Stimulated activated CD8-positive, alpha-beta memory T cell treated with anti-CD3 and anti-CD28 coated beads, Interleukin-7, amount 100 ng/mL, for 4 hours (primary cell): ENCODE measurements around the gene PEX5.

ENCODE experiments used
- DNase-seq, 2 donors: peaks; one replicate each; pipeline ENCODE4 v3.0.0-alpha.2; 2020; ENCODE audit warnings: low read depth in 2 of 2

PEX5 gene

DNA sequence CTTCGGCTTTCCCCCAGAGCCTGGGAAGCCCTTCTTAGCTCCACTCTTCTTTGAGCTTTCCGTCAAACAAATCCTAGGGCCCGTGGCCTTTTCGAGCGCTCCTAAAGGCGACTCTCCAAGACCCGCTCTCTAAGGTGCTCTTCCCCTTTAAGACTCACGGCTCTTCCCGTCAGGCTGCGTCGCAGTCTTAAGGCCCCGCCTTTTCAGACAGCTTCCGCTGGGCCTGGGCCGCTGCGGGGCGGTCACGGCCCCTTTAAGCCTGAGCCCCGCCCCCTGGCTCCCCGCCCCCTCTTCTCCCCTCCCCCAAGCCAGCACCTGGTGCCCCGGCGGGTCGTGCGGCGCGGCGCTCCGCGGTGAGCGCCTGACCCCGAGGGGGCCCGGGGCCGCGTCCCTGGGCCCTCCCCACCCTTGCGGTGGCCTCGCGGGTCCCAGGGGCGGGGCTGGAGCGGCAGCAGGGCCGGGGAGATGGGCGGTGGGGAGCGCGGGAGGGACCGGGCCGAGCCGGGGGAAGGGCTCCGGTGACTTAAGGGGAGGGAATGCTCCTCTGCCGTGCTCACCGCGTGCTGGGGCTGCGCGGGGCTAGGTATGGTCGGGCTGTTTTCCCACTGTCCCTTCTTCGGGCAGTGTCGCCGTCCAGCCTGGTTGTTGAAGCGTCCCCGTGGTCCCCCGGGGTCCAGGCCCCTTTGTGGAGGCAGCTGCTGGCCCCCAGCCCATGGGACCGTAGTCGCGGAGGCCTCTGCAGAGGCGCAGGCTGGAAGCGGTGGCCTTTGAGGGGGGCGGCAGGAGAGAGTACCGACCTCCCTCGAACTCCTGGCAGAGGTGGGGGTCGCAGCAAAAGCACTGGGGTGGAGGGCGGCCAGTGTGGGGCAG lies at the start of gene PEX5:
PEX5 (plus strand) TSS at position 289 of the 870 bp plus-strand sequence. CDS start 692 bp downstream, outside the sequence.
- DNase-seq, result peak; percentile 79 to 81

DNA sequence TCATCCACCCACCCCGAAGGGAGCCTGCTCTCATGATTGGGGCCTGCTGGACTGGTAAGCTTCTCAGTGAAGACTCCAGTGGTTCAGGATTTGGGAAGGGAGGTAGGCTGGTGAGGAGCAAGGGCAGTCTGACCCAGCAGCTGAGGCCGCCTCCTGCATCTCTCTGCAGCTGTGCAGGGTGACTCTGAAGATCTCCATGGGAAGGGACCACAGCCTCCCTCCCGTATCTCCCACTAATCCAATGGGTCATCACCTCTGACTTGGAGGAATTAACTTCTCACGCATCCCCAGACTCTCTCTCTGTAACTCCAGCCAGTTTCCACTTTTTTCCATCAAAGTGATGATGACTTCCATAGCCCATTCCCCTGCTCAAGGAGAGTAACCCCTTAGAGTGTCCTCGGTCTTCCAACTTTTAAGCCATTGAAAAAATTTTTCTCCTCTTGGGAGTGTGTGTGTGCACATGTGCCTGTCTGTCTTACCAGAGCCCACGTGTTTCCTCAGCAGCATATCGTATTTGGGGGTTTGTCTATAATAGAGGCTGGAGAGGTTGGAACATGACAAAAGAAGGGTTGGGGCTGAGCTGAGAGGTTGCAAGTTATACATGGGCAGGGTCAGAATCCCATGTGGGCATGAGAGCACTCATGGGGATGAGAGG lies 48.0 kb upstream of the PEX5 start:
- no peak for DNase-seq

DNA sequence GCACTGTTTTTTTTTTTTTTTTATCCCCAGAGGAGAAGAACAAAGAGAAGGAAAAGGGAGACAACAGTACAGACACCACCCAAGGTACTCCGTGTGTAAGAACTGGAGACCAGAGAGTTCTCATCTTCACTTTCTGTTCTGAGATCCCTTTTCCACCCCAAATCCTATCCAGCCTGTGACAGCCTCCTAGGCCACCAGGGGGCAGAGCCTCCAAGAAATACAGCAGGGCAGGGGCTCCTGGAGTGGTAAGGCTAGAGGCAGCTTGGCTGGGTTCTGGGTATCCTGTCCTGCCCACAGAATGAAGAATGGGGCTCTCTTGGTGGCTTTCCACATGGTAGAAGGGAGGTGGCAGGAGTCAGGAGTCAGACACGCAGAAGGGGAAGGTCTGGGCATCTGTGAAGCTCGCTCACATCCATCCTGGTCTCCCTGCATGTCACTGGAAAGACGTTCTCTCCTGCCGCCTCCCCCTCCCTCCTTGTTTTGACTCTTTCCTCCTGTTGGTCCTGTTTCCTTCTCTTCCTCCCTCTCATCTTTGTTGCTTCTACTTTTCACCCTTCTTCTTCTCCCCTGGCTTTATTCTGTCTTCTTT lies 47.3 kb upstream of the PEX5 start:
- DNase-seq, result peak in 1 of 2 donors; percentile 13

DNA sequence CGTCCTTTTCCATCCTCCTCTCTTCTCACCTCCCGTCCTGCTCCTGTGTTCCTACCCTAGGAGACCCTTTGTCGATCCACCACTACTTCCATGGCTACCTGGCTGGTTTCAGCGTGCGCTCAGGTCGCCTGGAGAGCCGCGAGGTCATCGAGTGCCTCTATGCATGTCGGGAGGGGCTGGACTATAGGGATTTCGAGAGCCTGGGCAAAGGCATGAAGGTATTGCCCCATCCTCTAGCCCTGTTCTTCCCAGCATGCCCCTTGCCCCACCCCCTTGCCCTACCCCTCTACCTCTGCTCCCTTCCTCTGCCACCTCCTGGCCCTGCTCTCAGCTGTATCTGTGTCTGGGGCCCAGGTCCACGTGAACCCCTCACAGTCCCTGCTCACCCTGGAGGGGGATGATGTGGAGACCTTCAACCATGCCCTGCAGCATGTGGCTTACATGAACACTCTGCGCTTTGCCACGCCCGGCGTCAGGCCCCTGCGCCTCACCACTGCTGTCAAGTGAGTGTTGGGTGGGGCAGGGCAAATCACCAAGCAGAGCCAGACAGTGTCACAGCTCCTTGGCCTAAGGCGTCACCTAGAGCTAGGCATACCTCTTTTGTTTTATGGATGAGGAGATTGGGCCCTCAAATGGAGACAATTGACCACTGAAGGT lies 46.5 kb upstream of the PEX5 start:
- no peak for DNase-seq

DNA sequence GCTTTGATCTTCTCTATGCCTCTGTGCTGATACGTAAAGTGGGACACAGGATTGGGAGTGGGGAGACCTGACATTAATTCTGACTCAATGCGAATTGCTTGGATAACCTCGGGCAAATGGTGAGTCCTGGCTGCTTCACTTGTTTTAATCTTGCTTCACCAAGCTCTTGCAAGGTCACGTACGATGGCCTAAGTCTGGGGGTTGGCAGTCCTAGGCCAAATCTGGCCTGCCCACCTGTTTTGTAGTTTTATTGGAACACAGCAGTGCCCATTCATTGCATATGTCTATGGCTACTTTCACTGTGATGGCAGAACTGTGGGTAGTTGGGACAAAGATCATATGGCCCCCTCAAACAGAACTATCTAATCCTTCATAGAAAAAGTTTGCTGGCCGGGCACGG lies 45.9 kb upstream of the PEX5 start:
- no peak for DNase-seq

DNA sequence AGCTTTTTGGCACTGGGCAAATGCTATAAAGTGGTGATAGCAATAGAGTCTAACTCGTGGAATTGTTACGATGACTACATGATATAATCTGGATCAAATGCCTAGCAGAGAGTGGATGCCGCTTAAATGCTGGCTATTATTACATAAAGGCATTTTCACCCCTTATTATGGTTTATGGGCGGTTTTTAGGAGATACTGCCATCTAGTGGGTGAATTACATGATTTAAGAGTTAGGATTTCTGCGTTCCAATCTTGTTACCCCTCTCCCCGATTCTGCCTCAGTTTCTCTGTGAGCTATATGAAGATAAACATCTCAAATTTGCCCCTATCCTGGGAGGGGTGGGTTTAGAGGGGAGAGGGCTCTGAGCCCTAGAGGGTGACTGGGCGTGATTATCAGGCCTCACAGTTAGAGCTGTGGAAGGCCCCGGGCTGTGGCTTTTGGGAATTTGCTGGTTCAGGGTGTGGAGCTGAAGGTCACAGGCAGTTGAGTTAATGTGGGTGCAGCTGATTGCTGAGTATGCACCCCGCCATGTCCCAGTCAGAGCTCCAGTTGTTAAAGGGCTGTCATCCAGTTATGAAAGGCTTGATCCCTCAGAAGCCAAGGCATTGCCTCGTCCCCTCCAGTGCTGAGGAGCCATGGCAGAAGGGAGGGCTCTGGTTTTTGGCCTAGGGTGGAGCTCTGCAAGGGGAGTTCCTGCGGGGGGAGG lies 44.9 kb upstream of the PEX5 start:
- no peak for DNase-seq

DNA sequence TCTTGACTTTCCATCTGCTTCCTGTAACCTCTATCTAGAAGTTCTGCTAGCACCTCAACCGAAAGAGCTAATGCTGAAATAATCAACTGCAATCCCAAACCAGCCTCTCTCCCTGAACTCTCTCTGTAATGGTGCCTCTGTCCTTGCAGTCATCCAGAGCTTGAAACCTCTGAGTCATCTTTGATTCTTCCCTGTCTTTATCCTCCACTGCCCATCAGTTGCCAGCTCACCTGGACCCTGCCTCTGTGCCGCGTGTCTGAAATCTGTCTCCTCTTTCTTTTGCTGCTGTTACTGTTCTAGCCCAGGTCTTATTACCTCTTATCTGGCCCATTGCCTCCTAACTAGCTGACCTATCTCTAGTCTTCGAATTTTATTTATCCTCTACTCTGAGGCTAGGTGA lies 43.8 kb upstream of the PEX5 start:
- no peak for DNase-seq

DNA sequence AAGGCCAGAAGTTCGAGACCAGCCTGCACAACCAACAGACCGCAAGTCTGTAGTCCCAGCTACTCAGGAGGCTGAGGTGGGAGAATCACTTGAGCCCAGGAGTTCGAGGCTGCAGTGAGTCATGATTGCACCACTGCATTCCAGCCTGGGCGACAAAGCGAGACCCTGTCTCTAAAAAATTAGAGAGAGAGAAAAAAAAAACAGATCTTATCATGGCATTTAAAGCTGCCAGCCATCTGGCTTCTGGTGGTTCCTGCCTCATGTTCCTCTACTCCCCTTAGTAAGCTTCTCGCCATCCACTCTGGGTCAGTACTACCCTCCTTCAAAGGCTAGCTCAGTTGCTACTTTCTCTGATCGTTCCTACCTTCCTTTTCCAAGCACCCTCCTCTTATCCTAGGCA lies 43.3 kb upstream of the PEX5 start:
- no peak for DNase-seq

DNA sequence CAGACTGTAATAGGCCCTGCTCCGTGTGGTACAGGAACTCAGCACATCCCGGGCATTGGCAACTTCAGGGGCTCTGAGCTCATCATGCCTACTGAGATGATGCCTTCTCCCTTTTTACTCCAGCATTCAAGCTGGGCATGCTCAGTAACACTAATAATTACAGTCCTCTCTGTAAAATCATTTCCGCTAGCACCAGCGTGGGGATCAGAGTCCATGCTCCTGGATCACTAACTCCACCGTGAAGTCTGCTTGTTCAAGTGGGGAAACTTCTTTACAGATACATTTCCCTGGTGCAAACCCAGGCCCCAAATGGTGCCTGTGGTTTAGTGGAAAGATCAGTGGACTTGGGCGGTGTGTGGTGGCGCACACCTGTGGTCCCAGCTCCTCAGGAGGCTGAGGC lies 42.6 kb upstream of the PEX5 start:
- no peak for DNase-seq

DNA sequence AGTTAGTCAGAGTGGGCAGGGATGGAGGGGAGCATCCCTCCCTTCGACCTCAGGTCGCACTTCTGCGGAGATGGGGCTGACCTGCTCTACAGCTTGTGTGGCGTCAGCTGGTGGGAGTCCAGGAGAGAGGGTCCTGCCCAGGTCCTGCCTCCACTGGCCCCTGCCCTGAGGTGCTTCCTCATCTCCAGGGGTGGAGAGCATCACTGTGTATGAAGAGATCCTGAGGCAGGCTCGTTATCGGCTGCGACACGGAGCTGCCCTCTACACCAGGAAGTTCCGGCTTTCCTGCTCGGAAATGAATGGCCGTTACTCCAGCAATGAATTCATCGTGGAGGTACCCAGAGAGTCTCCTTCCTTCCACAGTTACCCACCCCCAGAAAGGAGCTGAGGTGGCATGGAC lies 39.1 kb upstream of the PEX5 start:
- no peak for DNase-seq

DNA sequence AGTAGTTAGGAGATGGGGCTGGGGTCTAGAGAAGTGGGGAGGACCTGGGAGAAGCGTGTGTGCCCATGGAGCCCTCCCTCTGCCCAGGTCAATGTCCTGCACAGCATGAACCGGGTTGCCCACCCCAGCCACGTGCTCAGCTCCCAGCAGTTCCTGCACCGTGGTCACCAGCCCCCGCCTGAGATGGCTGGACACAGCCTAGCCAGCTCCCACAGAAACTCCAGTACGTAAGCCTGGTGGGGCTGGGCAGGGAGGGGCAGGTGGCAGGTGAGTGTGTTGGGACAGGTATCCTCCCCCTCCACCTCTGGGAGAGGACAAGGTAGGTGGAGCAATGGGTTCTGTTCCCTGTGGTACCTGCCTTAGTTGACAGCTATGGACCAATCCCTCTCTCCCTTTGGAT lies 38.6 kb upstream of the PEX5 start:
- no peak for DNase-seq

DNA sequence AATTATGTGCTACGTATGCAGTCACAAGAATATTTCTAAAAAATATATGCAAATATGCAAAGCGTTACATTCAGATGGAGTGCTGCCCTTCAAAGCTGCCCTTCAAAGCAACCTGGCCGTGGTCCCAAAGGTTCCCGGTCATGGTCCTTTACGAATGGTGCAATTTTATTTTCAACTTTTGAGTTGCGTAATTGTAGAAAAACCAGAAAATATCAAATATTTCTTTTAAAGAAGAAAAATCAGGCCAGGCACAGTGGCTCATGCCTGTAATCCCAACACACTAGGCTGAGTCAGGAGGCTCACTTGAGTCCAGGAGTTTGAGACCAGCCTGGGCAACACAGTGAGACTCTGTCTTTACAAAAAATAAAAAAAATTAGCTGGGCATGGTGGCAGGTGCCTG lies 38.0 kb upstream of the PEX5 start:
- no peak for DNase-seq

DNA sequence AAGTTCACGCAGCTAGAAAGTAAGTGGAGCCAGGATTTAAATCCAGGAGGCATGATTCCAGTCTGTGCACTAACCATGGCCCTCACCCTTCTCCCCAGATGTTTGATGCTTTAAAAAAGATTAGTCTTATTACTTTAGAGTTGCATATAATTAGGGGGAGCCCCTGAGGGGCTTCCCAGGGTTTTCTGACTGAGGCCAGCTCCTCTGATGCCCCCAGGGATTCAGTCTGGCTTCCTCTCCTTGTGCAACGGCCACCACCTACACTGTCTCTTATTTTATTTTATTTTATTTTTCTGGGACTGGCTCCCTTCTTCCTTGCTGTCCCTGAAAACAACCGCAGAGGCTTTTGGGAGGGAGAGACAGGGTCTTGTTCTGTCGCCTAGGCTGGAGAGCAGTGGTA lies 36.7 kb upstream of the PEX5 start:
- no peak for DNase-seq

DNA sequence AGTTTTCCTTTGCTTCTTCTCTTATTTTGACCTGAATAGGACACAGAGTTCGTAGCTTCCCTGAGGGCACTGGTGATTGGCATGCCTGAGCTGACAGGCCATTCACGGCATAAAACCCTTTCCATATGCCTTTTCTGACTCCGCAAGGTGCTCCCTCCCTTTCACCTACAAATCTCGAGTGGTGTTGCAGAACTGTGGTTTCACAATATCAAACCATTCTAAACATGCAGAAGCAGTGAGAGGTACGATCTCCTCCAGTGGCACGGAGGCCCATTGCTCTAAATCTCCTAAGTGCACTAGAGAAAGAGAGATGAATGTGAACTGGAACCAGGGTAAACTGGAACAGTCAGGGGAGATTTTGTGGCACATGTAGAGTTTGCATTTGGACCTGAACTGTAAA lies 35.4 kb upstream of the PEX5 start:
- DNase-seq, result no peak

DNA sequence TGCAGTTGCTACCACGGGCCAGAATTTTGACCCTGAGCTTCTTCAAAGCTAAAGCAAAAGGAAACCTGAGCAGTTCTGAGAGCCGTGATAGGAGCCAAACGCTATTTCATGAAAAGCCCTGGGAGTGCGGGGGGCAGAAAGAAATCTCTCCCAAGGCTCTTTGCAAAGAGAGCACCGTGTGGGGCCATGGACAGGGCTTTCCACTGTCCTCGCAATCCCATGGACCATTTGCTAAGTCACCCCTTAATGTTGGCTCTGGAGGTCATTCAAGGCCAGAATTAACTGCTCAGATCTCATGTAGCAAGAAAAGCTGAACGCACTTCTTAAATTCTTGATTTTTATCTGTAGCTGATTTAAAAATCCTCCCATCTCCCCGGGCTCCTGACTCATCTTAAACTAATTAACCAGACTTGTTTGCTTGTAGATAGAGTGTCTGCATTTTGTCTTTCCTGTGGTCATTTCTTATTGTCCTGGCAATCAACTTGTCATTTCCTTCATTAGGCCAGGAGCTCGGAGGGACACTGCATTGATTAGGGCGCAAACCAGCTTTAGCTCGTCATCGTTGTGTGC lies 34.5 kb upstream of the PEX5 start:
- DNase-seq, result no peak

DNA sequence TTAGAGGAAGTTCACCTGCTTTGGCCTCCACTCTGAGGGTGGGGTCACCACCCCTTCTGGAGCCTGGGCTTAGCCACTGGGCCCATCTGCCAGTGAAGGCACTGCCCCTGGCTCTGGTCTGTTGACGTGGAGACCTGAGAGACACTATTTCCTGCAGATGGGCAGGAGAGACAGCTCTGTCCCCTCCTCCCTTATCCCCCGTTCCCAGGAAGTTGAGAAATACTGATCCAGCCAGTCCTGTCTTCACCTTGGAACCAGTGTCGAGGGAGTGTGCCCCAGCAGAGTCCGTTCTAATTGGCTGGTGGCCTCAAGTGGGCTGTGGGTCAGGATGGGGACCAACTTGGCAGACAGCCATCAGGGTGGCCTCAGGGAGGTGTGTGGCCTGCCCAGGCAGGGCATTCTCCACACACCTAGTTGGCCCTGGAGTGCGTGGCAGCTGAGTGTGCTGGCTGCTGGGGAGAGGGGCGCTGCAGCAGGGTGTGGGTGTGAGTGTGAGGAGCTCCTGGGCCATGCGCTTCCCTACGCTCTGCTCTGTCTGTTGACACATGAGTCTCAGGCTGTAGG lies 33.9 kb upstream of the PEX5 start:
- DNase-seq, result no peak

DNA sequence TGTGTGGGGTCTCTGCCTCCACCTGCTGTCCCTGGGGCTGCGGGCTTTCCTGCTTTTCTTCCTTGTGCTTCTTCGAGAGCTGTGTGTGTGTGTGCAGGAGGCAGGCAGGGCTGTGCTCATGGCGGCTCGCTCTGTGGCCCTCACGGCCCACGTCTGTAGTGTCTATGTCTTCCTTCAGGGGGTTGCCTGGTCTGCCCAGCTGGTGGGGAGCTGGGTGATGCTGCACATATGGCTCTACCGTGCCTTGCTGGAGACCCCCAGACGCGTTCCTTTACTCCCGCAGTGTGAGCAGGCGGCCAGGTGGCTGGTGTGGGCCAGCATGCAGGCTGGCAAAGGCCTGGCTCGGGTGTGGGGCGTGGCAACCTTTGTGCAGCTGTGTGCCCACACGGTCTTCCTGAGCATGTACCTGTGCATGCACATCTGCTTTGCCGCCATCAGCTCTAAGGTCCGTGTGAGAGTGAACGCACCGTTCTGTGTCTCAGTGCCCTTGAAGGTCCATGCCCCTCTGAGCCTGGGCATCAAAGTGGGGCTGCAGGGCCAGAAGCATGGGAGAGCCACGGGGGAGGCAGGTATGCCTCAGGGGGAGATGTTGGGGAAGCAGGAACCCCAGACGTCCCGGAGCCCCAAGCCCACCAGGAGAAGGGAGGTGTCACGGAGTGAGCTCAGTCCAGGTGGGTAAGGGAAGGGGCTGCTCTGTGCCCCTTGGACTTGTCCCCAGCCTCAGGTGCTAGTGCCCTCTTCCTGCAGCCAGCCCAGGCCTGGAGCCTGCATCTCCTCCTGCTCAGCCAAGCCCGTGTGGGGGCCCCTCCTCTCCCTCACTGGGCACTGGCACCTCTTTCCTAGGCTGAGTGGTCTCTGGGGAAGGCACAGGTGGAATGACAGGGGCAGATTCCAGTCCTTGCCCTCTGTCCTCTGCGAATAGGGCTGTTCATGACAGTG lies 33.0 kb upstream of the PEX5 start:
- DNase-seq, result no peak

DNA sequence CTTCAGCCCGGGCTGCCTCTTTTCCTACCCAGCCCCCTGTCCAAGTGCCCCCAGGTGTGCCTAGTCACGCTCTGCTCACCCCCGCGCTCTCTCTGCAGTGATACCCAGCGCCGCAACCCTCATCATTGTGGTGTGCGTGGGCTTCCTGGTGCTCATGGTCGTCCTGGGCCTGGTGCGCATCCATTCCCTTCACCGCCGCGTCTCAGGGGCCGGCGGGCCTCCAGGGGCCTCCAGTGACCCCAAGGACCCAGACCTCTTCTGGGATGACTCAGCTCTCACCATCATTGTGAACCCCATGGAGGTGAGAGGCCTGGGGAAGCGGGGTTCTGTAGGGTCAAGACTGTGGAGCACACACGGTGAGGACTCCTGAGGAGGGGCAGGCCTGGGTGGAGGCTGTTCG lies 32.1 kb upstream of the PEX5 start:
- no peak for DNase-seq

DNA sequence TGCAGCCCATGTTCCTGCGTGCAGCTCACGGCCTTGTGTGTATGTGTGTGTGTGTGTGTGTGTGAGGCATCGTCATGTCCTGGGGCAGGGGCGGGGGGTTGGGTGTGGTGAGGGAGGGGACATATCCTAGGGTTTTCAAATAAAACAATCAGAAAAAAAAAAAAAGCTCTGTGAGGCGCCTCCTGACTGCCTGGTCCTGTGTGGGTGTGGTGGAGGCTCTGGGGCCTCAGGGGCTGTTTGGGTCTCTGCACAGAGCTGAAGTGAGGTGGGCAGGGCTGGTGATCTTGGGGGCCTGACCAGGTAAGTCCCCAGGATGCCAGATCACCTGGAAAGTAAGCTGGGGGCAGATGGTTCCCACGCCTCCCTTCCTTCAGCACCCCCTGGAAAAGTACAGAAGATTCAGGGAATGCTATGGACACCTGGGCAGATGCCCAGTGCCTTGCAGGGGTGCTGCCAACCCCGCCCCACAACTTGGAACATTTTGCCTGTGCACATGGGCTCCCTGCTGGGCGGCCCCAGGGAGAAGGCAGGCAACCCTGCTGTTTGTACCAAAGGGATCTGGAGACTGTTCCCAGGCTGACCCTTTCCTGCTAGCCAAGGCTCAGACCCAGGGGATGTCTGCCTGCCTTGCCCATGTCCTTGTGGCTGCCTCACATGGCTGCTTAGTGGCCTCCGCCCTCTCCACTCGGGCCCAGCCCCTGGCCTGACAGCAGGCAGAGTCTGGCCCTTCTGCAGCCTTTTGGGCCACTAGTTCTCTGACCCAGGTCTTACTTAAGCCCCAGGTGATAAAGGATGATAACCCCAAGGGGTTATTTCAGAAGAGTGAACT lies 30.5 kb upstream of the PEX5 start:
- DNase-seq, result no peak
